Neutrophil (primary cell): ENCODE measurements around the gene ELAPOR2.

Source experiments
- H3K27ac ChIP-seq: fragments of 200-600 bp; sonication (generic); 2 replicates; pipeline ENCODE4 v1.5.1; 2016; ENCODE audit warnings: mild to moderate bottlenecking, moderate library complexity
- H3K27me3 ChIP-seq: fragments of 200-600 bp; sonication (generic); 2 replicates; pipeline ENCODE4 v1.6.0; 2016; ENCODE audit warnings: mild to moderate bottlenecking
- H3K36me3 ChIP-seq: fragments of 200-600 bp; sonication (generic); 2 replicates; pipeline ENCODE4 v1.5.1; 2017
- H3K4me1 ChIP-seq, 2 experiments: fragments of 200-600 bp in 1 of 2; sonication (generic) in 1 of 2; 1 replicate in 1 of 2; 2 replicates in 1 of 2; pipeline versions ENCODE4 v1.5.1 to v1.6.1; 2013 to 2016; ENCODE audit warnings: low read depth in 1 of 2, low read length in 1 of 2, mild to moderate bottlenecking in 1 of 2, moderate library complexity in 1 of 2; ENCODE audit not compliant: control insufficient read depth in 1 of 2, insufficient read depth in 1 of 2
- H3K4me3 ChIP-seq, 2 experiments: fragments of 200-600 bp in 1 of 2; sonication (generic) in 1 of 2; 1 replicate in 1 of 2; 2 replicates in 1 of 2; pipeline ENCODE4 v1.5.1; 2013 to 2016; ENCODE audit warnings: low read depth in 1 of 2, low read length in 1 of 2, mild to moderate bottlenecking in 1 of 2, moderate library complexity in 1 of 2
- H3K9me3 ChIP-seq: fragments of 200-600 bp; sonication (generic); 2 replicates; pipeline ENCODE4 v1.5.1; 2016
- CTCF ChIP-seq: fragments of 200-600 bp; sonication (generic); IDR thresholded peaks from 2 replicates; pipeline ENCODE4 v1.5.1; 2016; ENCODE audit warnings: antibody characterized with exemption

The ELAPOR2 gene

GRCh38 chr7:87038993-87039690 lies 20.3 kb downstream of the ELAPOR2 start:
- H3K4me1 ChIP-seq = no peaks in the 10 kb centered on the region
- no peaks in the 10 kb centered on the region for H3K27me3 ChIP-seq
- H3K4me3 ChIP-seq = no peak overlapping the region
- no peaks in the 10 kb centered on the region for H3K36me3 ChIP-seq
- H3K9me3 ChIP-seq = no peaks in the 10 kb centered on the region
- H3K27ac ChIP-seq = no peak overlapping the region
- TF ChIP-seq CTCF = no peak

- no peaks in the 10 kb centered on the region for H3K9me3 ChIP-seq
- H3K4me1 ChIP-seq = no peaks in the 10 kb centered on the region
- H3K36me3 ChIP-seq = no peaks in the 10 kb centered on the region
- no peak overlapping the region for H3K27ac ChIP-seq
- H3K27me3 ChIP-seq = no peaks in the 10 kb centered on the region
- no peak overlapping the region for H3K4me3 ChIP-seq
- no peak for TF ChIP-seq CTCF
Measured at GRCh38 chr7:87036985-87037384, 22.5 kb downstream of the ELAPOR2 start.

- Histone ChIP-seq H3K4me3 (no peak overlapping the region), H3K4me1 (no peaks in the 10 kb centered on the region), H3K9me3 (no peaks in the 10 kb centered on the region), H3K36me3 (no peaks in the 10 kb centered on the region), H3K27me3 (no peaks in the 10 kb centered on the region), H3K27ac (no peak overlapping the region)
- no peak for TF ChIP-seq CTCF
Measured at GRCh38 chr7:87032604-87033339, 26.7 kb downstream of the ELAPOR2 start.

- no peak overlapping the region for H3K27ac ChIP-seq
- no peaks in the 10 kb centered on the region for H3K9me3 ChIP-seq
- H3K27me3 ChIP-seq = no peaks in the 10 kb centered on the region
- H3K36me3 ChIP-seq = no peaks in the 10 kb centered on the region
- H3K4me3 ChIP-seq = no peak overlapping the region
- no peaks in the 10 kb centered on the region for H3K4me1 ChIP-seq
- no peak for TF ChIP-seq CTCF
Measured at GRCh38 chr7:87029078-87029477, 30.4 kb downstream of the ELAPOR2 start.

- TF ChIP-seq CTCF = no peak
- H3K36me3 ChIP-seq = no peaks in the 10 kb centered on the region
- no peaks in the 10 kb centered on the region for H3K4me1 ChIP-seq
- no peaks in the 10 kb centered on the region for H3K27me3 ChIP-seq
- no peak overlapping the region for H3K4me3 ChIP-seq
- H3K27ac ChIP-seq = no peak overlapping the region
- no peaks in the 10 kb centered on the region for H3K9me3 ChIP-seq
Measured at GRCh38 chr7:87028636-87029035, 30.8 kb downstream of the ELAPOR2 start.
